ENCODE data around the gene LAMA2.

GRCh38 chr6:129096651-129097290 lies 213.8 kb downstream of the LAMA2 start:
- no peak for TF ChIP-seq CTCF (IDR thresholded peaks at IDR 0.05)
- TF ChIP-seq POLR2AphosphoS5 (IDR thresholded peaks at IDR 0.05): no peak
- no peak for TF ChIP-seq POLR2A (IDR thresholded peaks at IDR 0.05; ENCODE audit: low read depth)
- no peak for TF ChIP-seq EP300 (IDR thresholded peaks at IDR 0.05)
